Activated naive CD8-positive, alpha-beta T cell (primary cell): ENCODE data around the gene LAX1.
A peak's percentile ranks its signal among the peaks of the same experiment; 100 is the strongest.
"Not testable (repeated sequence)": the region's sequence is repeated elsewhere in the genome, so short reads cannot be mapped to it uniquely, and the experiment has no call there.

Experiments used
- H3K27ac Mint-ChIP-seq: one replicate; pipeline ENCODE4 v1.8.0; 2021; ENCODE audit warnings: mixed read lengths
- H3K27me3 Mint-ChIP-seq: one replicate; pipeline ENCODE4 v1.8.0; 2021; ENCODE audit warnings: mixed read lengths
- H3K36me3 Mint-ChIP-seq: one replicate; pipeline ENCODE4 v1.8.0; 2021; ENCODE audit warnings: mixed read lengths
- H3K4me1 Mint-ChIP-seq: one replicate; pipeline ENCODE4 v1.8.0; 2021; ENCODE audit warnings: low read depth, mixed read lengths
- H3K4me3 Mint-ChIP-seq: one replicate; pipeline ENCODE4 v1.8.0; 2021; ENCODE audit warnings: mild to moderate bottlenecking, mixed read lengths
- H3K9me3 Mint-ChIP-seq: one replicate; pipeline ENCODE4 v1.8.0; 2021; ENCODE audit warnings: low read depth, mixed read lengths

The LAX1 gene, protein sequence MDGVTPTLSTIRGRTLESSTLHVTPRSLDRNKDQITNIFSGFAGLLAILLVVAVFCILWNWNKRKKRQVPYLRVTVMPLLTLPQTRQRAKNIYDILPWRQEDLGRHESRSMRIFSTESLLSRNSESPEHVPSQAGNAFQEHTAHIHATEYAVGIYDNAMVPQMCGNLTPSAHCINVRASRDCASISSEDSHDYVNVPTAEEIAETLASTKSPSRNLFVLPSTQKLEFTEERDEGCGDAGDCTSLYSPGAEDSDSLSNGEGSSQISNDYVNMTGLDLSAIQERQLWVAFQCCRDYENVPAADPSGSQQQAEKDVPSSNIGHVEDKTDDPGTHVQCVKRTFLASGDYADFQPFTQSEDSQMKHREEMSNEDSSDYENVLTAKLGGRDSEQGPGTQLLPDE

DNA sequence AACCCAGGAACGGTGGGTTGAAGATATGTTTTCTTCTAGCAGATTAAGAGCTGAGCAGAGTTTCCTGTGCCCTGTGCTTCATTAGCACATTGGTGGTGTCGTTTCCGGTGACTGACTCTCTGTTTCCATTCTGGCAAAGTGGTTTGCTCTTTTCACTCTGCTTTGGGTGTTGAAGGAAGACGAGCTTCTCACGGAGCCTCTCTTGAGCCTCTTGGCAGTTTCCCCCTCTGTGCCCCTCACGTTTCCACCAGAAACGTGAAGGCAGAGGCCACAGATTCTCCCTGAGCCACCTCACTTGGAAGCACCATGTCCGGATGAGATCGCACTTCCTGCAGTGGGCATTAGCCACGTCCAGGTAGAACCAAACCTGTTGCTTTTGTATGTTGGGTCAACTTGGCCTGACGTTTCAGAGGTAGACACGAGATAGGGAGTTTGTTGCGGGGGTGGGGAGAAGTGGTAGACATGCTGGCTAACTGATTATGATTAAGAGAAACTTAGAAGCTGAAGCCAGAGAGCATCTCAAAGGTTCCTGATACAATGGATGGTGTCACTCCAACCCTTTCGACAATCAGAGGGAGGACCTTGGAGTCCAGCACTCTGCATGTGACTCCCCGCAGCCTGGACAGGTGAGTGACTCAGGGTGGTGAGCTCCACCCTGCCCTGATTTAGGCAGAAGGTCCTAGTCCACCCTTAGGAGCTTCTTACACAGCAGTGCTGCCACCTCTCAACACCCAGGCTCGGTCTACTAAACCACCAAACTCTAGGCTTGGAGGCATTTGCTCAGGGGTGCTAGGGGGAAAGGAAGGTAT, at the start of gene LAX1:
Gene LAX1, plus strand, starts transcription at position 155 of the 809 bp plus-strand sequence. Its CDS starts 383 bp downstream, at position 538.
- peaks cover 9% of the 10 kb centered on the region for H3K36me3 Mint-ChIP-seq
- peak within 1 kb of the TSS; percentile 98 for H3K27ac Mint-ChIP-seq
- no peaks in the 10 kb centered on the region for H3K9me3 Mint-ChIP-seq
- H3K27me3 Mint-ChIP-seq = no peaks in the 10 kb centered on the region
- H3K4me3 Mint-ChIP-seq = peak within 1 kb of the TSS; percentile 93
- H3K4me1 Mint-ChIP-seq = peaks cover 53% of the 10 kb centered on the region

DNA sequence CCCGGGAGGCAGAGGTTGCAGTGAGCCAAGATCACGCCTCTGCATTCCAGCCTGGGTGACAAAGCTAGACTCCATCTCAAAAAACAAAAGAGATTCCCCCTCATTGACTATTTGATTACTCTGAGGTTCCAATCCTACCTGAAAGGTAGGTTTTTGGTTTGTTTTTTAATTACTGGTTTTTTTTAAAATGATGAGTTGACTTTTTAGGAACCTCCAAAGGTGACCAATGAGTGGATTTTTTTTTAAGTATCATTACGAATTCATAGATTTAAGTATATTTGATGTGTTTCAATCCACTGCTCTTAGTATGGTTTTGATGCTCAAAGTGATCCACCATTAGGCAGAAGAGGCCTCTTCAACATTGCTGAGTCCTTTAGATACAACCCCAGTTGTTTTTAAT, 47.9 kb upstream of the LAX1 start:
- H3K4me1 Mint-ChIP-seq = no peaks in the 10 kb centered on the region
- peaks cover 8% of the 10 kb centered on the region for H3K36me3 Mint-ChIP-seq
- H3K27me3 Mint-ChIP-seq = no peaks in the 10 kb centered on the region

DNA sequence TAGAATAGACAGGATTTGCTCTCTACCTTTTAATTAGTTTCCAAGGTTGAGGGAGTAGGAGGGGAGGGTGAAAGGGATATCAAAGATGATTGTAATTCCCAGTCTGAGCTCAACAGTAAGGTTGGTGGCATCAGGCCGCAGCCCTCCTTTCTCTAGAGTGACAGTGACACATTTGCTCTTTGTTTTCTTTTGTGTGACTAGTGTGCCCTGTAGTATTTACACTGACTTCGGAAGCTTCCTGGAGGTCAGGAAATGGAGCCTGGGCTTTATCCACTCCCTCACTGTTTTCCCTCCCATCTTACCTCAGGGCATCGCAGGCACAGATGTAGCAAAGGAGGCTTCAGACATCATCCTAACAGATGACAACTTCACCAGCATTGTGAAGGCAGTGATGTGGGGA, 44.7 kb upstream of the LAX1 start:
- Mint-ChIP-seq H3K27ac (no peak overlapping the region), H3K4me1 (no peaks in the 10 kb centered on the region), H3K27me3 (no peaks in the 10 kb centered on the region), H3K9me3 (no peaks in the 10 kb centered on the region), H3K4me3 (no peak overlapping the region), H3K36me3 (peaks cover 14% of the 10 kb centered on the region)

More for the DNA sequence above, 47.9 kb upstream of the LAX1 start:
- H3K9me3 Mint-ChIP-seq = no peaks in the 10 kb centered on the region
- H3K27ac Mint-ChIP-seq = no peak overlapping the region
- no peak overlapping the region for H3K4me3 Mint-ChIP-seq

DNA sequence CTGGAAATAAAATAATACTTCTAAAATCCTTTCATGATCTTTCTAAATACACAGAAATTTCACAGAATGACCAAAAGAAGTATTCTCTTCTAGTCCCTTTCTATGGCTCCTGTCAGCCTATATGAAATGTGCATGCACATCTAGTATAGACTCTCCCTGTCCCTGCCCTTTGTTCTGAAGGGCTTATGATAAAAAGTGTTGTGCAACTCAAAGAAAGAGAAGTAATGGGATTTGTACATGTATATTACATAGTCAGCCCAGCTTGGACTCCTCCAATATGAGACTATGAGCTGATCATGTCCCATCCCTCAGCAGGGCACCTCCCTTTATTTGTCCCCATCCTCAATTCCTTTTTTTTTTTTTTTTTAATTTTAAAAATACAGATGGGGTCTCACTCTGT, 42.1 kb upstream of the LAX1 start:
- Mint-ChIP-seq H3K27ac (no peak overlapping the region), H3K9me3 (no peaks in the 10 kb centered on the region), H3K36me3 (peaks cover 18% of the 10 kb centered on the region), H3K27me3 (no peaks in the 10 kb centered on the region), H3K4me3 (no peak overlapping the region), H3K4me1 (no peaks in the 10 kb centered on the region)

DNA sequence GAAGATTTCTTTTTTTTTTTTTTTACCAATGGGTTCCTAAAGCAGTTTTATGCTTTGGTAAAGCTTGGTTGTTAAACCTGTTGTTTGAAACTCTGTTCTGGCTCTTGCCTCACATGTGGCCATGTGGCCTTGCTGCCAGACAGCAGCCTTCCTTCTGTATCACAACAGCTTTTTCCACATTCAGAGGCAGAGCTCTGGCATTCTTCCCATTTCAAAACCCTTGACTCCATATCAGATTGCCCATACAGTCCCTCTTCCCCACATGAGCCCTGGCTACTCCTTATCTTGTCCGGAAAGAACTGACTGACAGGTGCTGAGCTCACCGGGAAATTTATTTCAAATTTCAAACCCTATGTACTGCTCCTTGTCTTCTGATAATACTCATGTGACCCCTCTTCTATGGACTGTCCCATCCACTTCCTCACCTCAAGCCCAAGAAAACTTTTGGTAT, 38.5 kb upstream of the LAX1 start:
- H3K4me1 Mint-ChIP-seq = no peaks in the 10 kb centered on the region
- H3K4me3 Mint-ChIP-seq = no peak overlapping the region
- no peak overlapping the region for H3K27ac Mint-ChIP-seq
- H3K9me3 Mint-ChIP-seq = no peaks in the 10 kb centered on the region
- no peaks in the 10 kb centered on the region for H3K27me3 Mint-ChIP-seq
- H3K36me3 Mint-ChIP-seq = peaks cover 16% of the 10 kb centered on the region

DNA sequence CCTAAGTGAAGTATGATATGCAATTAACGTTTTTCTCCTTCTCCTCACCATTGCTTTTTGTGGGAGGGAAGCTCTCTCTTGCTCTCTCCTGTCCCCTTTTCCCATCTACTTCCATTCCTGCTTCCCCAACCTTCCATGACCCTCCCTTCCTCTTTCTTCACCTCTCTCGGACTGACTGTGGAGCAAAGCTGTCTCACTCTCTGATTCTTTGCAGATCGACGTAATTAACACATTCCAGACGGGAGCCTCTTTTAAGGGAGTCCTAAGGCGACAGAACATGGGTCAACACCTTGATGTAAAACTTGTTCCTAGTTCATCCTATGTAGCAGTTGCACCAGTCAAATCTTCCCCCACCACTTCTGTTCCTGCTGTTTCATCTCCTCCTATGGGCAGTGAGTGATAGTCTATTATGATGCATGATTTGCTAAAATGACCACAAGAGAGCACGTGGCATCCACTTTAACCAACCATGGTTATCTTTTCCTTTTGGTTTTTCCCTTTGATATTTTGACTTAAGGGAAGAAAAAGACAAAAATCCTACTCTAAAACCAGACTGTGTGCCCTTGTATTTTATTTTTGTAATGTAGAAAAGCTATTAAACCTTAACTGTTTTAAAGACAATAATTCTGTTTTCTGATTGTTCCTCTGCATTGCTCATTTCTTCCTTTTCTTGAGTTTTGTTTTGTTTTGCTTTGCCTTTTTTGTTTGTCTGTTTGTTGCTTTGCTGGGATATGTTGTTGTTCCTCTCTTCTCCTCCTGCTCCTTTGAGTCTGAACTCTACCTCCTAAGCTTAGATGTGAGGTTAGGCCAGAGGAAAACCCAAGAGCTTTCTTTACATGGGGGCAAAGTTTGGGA, 31.7 kb upstream of the LAX1 start:
- H3K4me3 Mint-ChIP-seq = no peak overlapping the region
- H3K4me1 Mint-ChIP-seq = no peaks in the 10 kb centered on the region
- H3K9me3 Mint-ChIP-seq = no peaks in the 10 kb centered on the region
- H3K36me3 Mint-ChIP-seq = peaks cover 8% of the 10 kb centered on the region
- H3K27ac Mint-ChIP-seq = no peak overlapping the region
- no peaks in the 10 kb centered on the region for H3K27me3 Mint-ChIP-seq

DNA sequence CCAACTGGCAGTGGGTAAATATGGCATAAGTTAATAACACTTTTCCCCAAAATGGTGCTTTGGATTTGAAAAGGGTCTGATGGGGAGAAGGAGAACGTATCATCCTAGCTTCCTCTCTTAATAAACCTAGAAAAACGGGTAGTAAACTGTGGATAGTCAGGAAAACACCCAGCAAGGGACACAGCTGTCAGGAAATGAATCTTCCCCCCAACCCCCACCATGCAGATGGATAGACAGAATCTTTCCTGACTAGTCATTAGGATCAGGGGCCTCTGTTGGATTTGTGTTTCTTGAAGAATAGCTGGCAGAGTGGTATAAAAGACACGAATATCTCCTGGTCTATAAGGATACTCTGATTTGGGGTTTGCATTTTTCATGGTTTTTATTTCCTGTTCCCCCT, 22.5 kb upstream of the LAX1 start:
- Mint-ChIP-seq H3K4me3 (no peak overlapping the region), H3K36me3 (peaks cover 14% of the 10 kb centered on the region), H3K9me3 (no peaks in the 10 kb centered on the region), H3K27me3 (no peaks in the 10 kb centered on the region), H3K4me1 (peaks cover 25% of the 10 kb centered on the region), H3K27ac (no peak overlapping the region)

DNA sequence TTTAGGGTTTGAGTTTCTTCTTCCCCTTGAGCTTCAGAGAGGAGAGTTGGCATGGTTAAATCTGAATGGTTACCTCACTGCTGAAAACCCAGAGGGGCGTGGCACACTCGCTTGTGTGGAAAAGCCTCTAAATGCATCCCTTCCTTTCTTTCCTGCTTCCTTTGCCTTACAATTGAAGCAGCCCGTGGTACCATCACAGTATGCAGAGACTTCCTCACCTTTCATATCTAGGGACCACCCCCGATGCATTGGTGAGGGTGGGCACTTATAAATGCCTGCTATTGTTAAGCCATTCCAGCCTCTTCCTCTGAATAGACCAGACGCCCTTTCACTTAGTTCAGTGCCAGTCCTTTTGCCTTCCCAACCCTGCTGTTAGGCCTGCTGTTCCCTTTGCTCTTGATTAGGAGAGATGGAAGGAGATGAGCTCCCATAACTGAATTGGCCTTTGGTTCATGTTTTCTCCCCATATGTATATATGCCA, 21.9 kb upstream of the LAX1 start:
- Mint-ChIP-seq H3K27me3 (no peaks in the 10 kb centered on the region), H3K36me3 (peaks cover 12% of the 10 kb centered on the region), H3K27ac (peak overlapping the region; percentile 59), H3K9me3 (no peaks in the 10 kb centered on the region), H3K4me3 (no peak overlapping the region), H3K4me1 (peaks cover 25% of the 10 kb centered on the region)

DNA sequence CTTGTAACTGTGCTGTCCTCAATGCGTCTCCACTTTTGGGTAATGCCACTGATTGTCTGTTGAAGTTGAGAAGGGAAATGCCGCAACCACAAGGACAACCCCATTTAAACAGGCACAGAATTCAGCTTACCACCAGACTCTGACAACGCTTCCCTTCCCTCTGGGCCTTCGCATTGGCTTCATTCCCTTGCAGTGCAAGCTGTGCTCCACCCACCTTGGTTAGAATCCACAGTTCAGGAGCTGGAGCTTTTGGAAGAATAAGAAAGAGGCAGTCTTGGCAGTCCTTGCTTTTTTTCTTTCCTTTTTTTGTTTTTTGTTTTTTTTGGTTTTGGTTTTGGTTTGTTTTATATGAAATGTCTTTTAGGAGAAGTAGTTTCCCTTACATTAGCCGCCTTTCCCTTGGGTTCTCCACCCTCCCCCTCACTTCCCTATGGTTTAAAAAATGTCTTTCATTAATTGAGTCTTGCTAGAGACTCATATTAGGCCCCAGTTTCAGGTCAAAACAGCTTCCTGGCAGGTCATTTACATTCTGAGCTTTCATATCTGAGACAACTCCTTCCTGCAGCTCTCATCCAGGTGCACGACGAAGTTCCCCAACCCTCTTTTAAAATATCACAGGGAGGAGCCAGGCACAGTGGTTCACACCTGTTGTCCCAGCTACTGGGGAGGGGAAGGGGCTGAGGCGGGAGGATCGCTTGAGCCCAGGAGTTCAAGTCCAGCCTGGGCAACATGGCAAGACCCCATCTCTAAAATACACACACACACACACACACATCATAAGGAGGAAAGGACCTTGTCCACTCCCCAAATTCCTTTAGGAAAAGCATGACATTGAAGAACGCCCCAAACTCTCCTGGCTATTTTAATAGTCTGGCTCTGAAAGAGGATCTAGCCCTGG, 20.7 kb upstream of the LAX1 start:
- Mint-ChIP-seq H3K27me3 (no peaks in the 10 kb centered on the region), H3K4me3 (peak overlapping the region; percentile 53), H3K27ac (peak overlapping the region; percentile 88), H3K9me3 (no peaks in the 10 kb centered on the region), H3K4me1 (peaks cover 25% of the 10 kb centered on the region), H3K36me3 (peaks cover 6% of the 10 kb centered on the region)

DNA sequence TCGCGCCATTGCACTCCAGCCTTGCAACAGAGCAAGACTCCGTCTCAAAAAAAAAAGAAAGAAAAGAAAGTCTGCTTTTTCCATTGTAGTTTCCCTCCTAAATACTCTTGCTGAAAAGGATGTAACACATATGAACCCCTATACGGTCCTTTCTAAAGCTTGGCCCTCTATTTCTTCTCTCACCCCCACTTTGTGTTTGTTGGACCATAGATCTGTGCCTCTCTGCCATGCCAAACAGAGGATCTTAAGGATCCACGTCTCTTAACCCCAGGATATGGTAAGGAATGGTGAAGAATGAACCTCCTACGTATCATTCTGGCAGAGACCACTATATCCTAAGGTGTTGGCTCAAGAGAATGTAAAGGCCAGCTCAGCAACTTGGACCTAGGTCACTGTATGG, 18.7 kb upstream of the LAX1 start:
- peaks cover 25% of the 10 kb centered on the region for H3K4me1 Mint-ChIP-seq
- no peaks in the 10 kb centered on the region for H3K9me3 Mint-ChIP-seq
- no peaks in the 10 kb centered on the region for H3K27me3 Mint-ChIP-seq
- peak overlapping the region; percentile 11 for H3K4me3 Mint-ChIP-seq
- H3K27ac Mint-ChIP-seq = no peak overlapping the region
- peaks cover 3% of the 10 kb centered on the region for H3K36me3 Mint-ChIP-seq

DNA sequence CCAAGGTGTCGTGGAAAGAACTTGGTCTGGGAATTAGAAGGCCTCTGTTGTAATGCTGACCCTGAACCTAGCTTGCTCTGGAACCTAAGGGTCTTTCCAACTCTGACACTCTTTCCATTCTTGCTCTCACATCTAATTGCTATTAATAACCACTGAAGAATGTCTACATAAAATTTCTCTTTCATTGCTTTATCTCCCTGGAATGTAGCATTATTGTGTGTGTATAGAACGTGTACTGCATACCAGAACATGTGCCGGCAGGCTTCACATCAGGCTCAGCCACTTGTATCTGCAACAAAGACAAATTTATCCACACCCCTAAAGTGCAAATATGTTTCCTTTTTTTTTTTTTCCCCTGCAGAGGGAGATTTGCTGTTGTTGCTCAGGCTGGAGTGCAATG, 13.9 kb upstream of the LAX1 start:
- Mint-ChIP-seq H3K4me1 (peaks cover 28% of the 10 kb centered on the region), H3K27me3 (no peaks in the 10 kb centered on the region), H3K4me3 (no peak overlapping the region), H3K27ac (no peak overlapping the region), H3K9me3 (no peaks in the 10 kb centered on the region), H3K36me3 (peaks cover 3% of the 10 kb centered on the region)

DNA sequence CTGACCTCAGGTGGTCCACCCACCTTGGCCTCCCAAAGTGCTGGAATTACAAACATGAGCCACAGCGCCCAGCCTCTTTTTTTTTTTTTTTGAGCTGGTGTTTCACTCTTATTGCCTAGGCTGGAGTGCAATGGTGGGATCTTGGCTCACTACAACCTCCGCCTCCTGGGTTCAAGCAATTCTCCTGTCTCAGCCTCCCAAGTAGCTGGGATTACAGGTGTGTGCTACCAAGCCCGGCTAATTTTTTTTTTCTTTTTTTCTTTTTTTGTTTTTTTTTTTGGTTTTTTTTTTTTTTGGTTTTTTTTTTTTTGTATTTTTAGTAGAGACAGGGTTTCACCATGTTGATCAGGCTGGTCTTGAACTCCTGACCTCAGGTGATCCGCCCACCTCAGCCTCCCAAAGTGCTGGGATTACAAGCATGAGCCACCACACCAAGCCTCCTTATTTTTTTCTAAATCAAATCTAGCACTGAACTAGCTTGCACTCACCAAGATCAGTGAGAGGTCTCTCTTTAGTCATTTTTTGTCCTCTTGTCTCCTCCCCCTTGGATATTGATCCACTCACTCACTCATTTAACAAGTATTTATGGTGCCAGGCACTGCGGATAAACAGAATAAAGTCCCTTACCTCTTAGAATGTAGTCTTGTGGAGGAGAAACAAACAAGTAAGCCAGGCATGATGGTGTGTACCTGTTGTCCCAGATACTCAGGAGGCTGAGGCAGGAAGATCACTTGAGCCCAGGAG, 13.2 kb upstream of the LAX1 start:
- not testable (repeated sequence) for H3K27me3 Mint-ChIP-seq, H3K36me3 Mint-ChIP-seq, H3K4me3 Mint-ChIP-seq, H3K9me3 Mint-ChIP-seq
- Mint-ChIP-seq H3K27ac (peak overlapping the region; percentile 16), H3K4me1 (peaks cover 30% of the 10 kb centered on the region)

DNA sequence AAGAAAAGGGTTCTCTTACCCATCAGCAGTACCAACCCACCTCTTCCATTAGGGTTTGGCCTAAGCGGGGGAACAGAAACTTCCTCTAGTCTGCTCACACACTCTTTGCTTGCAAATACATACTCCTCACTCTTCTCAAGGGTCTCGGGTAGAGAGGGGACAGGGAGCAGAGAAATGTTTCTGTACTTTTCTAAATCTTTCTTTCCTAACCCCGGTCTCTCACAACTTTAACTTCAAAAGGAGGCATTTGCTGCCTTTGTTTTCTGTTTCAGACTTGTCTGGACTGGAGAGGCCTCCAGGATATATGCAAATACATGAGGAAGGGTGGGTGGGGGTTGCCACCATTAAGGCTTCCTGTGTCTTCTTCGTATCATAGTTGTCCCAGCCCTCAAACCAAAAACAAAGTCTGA, 10.5 kb upstream of the LAX1 start:
- peak overlapping the region; percentile 92 for H3K27ac Mint-ChIP-seq
- H3K9me3 Mint-ChIP-seq = no peaks in the 10 kb centered on the region
- H3K36me3 Mint-ChIP-seq = no peaks in the 10 kb centered on the region
- H3K4me3 Mint-ChIP-seq = peak overlapping the region; percentile 56
- no peaks in the 10 kb centered on the region for H3K27me3 Mint-ChIP-seq
- peaks cover 28% of the 10 kb centered on the region for H3K4me1 Mint-ChIP-seq
